GM18511 (cell line): Measurements from ENCODE around the gene TMC4.
A peak's percentile ranks its signal among the peaks of the same experiment; 100 is the strongest.

Experiments used
- ATAC-seq: cut with Tn5 transposase; IDR thresholded peaks from one replicate; pipeline ENCODE4 v1.9.1; 2021; ENCODE audit warnings: mild to moderate bottlenecking, moderate library complexity; ENCODE audit not compliant: unreplicated experiment

The TMC4 gene

GRCh38 chr19:54136086-54136863 is 36.7 kb downstream of the TMC4 start:
- ATAC-seq, result no peak

- ATAC-seq, result no peak
Observed at GRCh38 chr19:54133957-54134590, 38.9 kb downstream of the TMC4 start.

GRCh38 chr19:54133312-54133956 is 39.5 kb downstream of the TMC4 start:
- ATAC-seq, result no peak

- no peak for ATAC-seq
Observed at GRCh38 chr19:54129617-54129996, 43.4 kb downstream of the TMC4 start.

GRCh38 chr19:54128796-54129616 is 44.0 kb downstream of the TMC4 start:
- ATAC-seq, result no peak

GRCh38 chr19:54128441-54128725 is 44.6 kb downstream of the TMC4 start:
- ATAC-seq, result no peak

GRCh38 chr19:54127688-54128440 is 45.1 kb downstream of the TMC4 start:
- no peak for ATAC-seq

- ATAC-seq, result no peak
Observed at GRCh38 chr19:54125713-54126112, 47.2 kb downstream of the TMC4 start.

- ATAC-seq, result no peak
Observed at GRCh38 chr19:54124393-54124792, 48.6 kb downstream of the TMC4 start.

- no peak for ATAC-seq
Observed at GRCh38 chr19:54123682-54124081, 49.3 kb downstream of the TMC4 start.

- ATAC-seq, result no peak
Observed at GRCh38 chr19:54121259-54121658, 51.7 kb downstream of the TMC4 start.

GRCh38 chr19:54115109-54116063 is 57.6 kb downstream of the TMC4 start, which contains the start of the genes PRPF31 and TFPT:
TSS of gene PRPF31 (plus strand) at chr19:54115754. CDS start at chr19:54118279, 2,525 bp downstream.
TSS of gene TFPT (minus strand) at chr19:54115657. CDS start at chr19:54115269, 388 bp downstream.
- ATAC-seq, result peak; percentile 92

- no peak for ATAC-seq
Observed at GRCh38 chr19:54114340-54115108, 58.4 kb downstream of the TMC4 start.
